HepG2 (cell line): ENCODE results near the gene PDZD2. TPM values are rescaled to one million over a fixed set of nuclear protein-coding genes. Genes with fewer than 3 reads are reported as not detected.

ENCODE experiments used
- ATAC-seq: fragments of 200-7000 bp; cut with Tn5 transposase; 3 replicates; pipeline ENCODE4 v1.9.1; 2020; ENCODE audit warnings: mild to moderate bottlenecking, moderate library complexity
- BruUV-seq: library from RNA; stranded (reverse); fragments of 400-500 nt; replicated peaks from 2 replicates; lab custom pipeline; 2021; lab: Mats Ljungman, UMichigan
- CTCF ChIA-PET: fragments of 300-600 bp; formaldehyde crosslinking; extraction: SDS; loops from one replicate; lab custom pipeline; 2021; ENCODE audit warnings: low total read pairs, inconsistent platforms, low intra/inter-chr PET ratio; lab: Yijun Ruan, JAX
- POLR2A ChIA-PET: fragments of 350-600 bp; sonication (Branson Sonifier 250); formaldehyde crosslinking; loops from one replicate; lab custom pipeline; 2020; ENCODE audit warnings: antibody characterized with exemption, inconsistent platforms; lab: Yijun Ruan, JAX
- DNase-seq: peaks from one replicate; pipeline ENCODE4 v3.0.0-alpha.2; 2015; ENCODE audit warnings: low spot score
- FAIRE-seq: peaks from 3 replicates; lab custom pipeline; 2011; peaks lifted over from hg19 to GRCh38; lab: Jason Lieb, UNC
- H2AFZ ChIP-seq: one replicate; pipeline ENCODE4 v1.6.1; 2011; ENCODE audit warnings: low read length, inconsistent platforms
- H3K27ac ChIP-seq: fragments of 300-600 bp; 3 replicates; pipeline ENCODE4 v1.8.0; 2011; ENCODE audit warnings: mixed run types, mild to moderate bottlenecking, mixed read lengths, low read length, inconsistent platforms; ENCODE audit not compliant: insufficient read depth; ENCODE audit errors: extremely low read length
- H3K27me3 ChIP-seq, 2 experiments: fragments of 200-600 bp in 1 of 2; 2 replicates in 1 of 2; 3 replicates in 1 of 2; pipeline versions ENCODE4 v1.6.0 to v1.8.0; 2011; ENCODE audit warnings: low read length in 2 of 2, mild to moderate bottlenecking in 2 of 2, moderate library complexity in 2 of 2, inconsistent platforms in 1 of 2; ENCODE audit not compliant: insufficient read depth in 2 of 2, control insufficient read depth in 1 of 2
- H3K36me3 ChIP-seq, 2 experiments: fragments of 200-600 bp in 1 of 2; replicated peaks in 1 of 2; 2 replicates in 1 of 2; 3 replicates in 1 of 2; pipeline versions ENCODE4 v1.5.1 to v1.8.0; 2011; ENCODE audit warnings: low read length in 2 of 2, inconsistent platforms in 1 of 2; ENCODE audit not compliant: insufficient read depth in 2 of 2, control insufficient read depth in 1 of 2
- H3K4me1 ChIP-seq: 2 replicates; pipeline ENCODE4 v1.5.1; 2012; ENCODE audit warnings: low read length, inconsistent platforms; ENCODE audit not compliant: insufficient read depth
- H3K4me2 ChIP-seq: 2 replicates; pipeline ENCODE4 v1.6.0; 2011; ENCODE audit warnings: low read depth, low read length, inconsistent platforms
- H3K4me3 ChIP-seq, 3 experiments: fragments of 200-600 bp in 1 of 3; sonication (generic), shearing (Covaris generic) in 1 of 3; replicated peaks in 1 of 3; 2 replicates each; pipeline ENCODE4 v1.5.1; 2011 to 2016; ENCODE audit warnings: low read length in 3 of 3, inconsistent platforms in 2 of 3, low read depth in 2 of 3, mild to moderate bottlenecking in 2 of 3, control low read depth in 1 of 3, mixed read lengths in 1 of 3; ENCODE audit not compliant: insufficient read depth in 1 of 3
- H3K79me2 ChIP-seq: one replicate; pipeline ENCODE4 v1.6.1; 2011; ENCODE audit warnings: low read length, inconsistent platforms; ENCODE audit not compliant: insufficient read depth
- H3K9ac ChIP-seq: 2 replicates; pipeline ENCODE4 v1.6.0; 2011; ENCODE audit warnings: mild to moderate bottlenecking, low read depth, low read length, inconsistent platforms; ENCODE audit not compliant: insufficient read depth
- H3K9me3 ChIP-seq: 2 replicates; pipeline ENCODE4 v1.5.1; 2012; ENCODE audit warnings: mild to moderate bottlenecking, low read length
- H4K20me1 ChIP-seq: 2 replicates; pipeline ENCODE4 v1.6.0; 2011; ENCODE audit warnings: inconsistent platforms, mild to moderate bottlenecking, low read length, moderate library complexity; ENCODE audit not compliant: insufficient read depth
- ATM ChIP-seq: fragments of 450-650 bp; IDR thresholded peaks from 2 replicates; pipeline ENCODE4 v1.7.1; 2017; ENCODE audit warnings: mild to moderate bottlenecking, borderline replicate concordance
- CBFB ChIP-seq: sonication (generic); formaldehyde crosslinking; IDR thresholded peaks from 2 replicates; pipeline ENCODE4 v1.4.0; 2020; ENCODE audit warnings: missing genetic modification reagents
- CREB3 ChIP-seq: sonication (generic); formaldehyde crosslinking; IDR thresholded peaks from 2 replicates; pipeline ENCODE4 v1.5.0; 2020; ENCODE audit warnings: missing genetic modification reagents
- DMAP1 ChIP-seq: IDR thresholded peaks from 2 replicates; pipeline ENCODE4 v1.6.1; 2016
- ETV6 ChIP-seq: sonication (generic); formaldehyde crosslinking; conservative IDR thresholded peaks from 2 replicates; pipeline ENCODE4 v1.4.0; 2020; ENCODE audit warnings: missing genetic modification reagents
- KAT8 ChIP-seq: IDR thresholded peaks from 2 replicates; pipeline ENCODE4 v1.6.1; 2016; ENCODE audit warnings: missing genetic modification reagents, missing compliant biosample characterization
- KIAA2018 ChIP-seq: sonication (generic); formaldehyde crosslinking; IDR thresholded peaks from 2 replicates; pipeline ENCODE4 v1.5.0; 2020; ENCODE audit warnings: mild to moderate bottlenecking, missing genetic modification reagents, borderline replicate concordance
- SP1 ChIP-seq, 2 experiments: fragments of 450-650 bp in 1 of 2; sonication (generic) in 1 of 2; formaldehyde crosslinking in 1 of 2; IDR thresholded peaks; 2 replicates each; pipeline versions ENCODE4 v1.4.0 to v1.6.1; 2016 to 2020; ENCODE audit warnings: missing genetic modification reagents in 1 of 2
- ZBTB1 ChIP-seq: sonication (generic); formaldehyde crosslinking; IDR thresholded peaks from 2 replicates; pipeline ENCODE4 v1.4.0; 2020; ENCODE audit warnings: missing genetic modification reagents, borderline replicate concordance
- ZNF331 ChIP-seq: sonication (generic); formaldehyde crosslinking; IDR thresholded peaks from 2 replicates; pipeline ENCODE4 v1.4.0; 2020; ENCODE audit warnings: missing genetic modification reagents
- ZNF354B ChIP-seq: sonication (generic); formaldehyde crosslinking; IDR thresholded peaks from 2 replicates; pipeline ENCODE4 v1.8.0; 2022; ENCODE audit warnings: mild to moderate bottlenecking, missing genetic modification reagents
- ZNF557 ChIP-seq: sonication (generic); formaldehyde crosslinking; IDR thresholded peaks from 2 replicates; pipeline ENCODE4 v1.4.0; 2020; ENCODE audit warnings: missing genetic modification reagents
- ZNF678 ChIP-seq: sonication (generic); formaldehyde crosslinking; IDR thresholded peaks from 2 replicates; pipeline ENCODE4 v1.4.0; 2020; ENCODE audit warnings: mild to moderate bottlenecking, missing genetic modification reagents
- WGBS: methylation state at CpG from one replicate; pipeline ENCODE4 v1.1.6; 2017; ENCODE audit warnings: low lambda C conversion rate; 5-methylcytosine and 5-hydroxymethylcytosine counted together
- in situ Hi-C: cut with HindIII; loops from 2 replicates; pipeline ENCODE4 v1.10.0; 2017; ENCODE audit warnings: low pct_unique_long_range_greater_than_20kb; ENCODE audit not compliant: extremely low pct_ligation_motif_present
- intact Hi-C: fragments of 100-400 bp; cut with micrococcal nuclease; formaldehyde crosslinking; loops from one replicate; pipeline ENCODE4 v1.10.0; 2022; ENCODE audit not compliant: unreplicated experiment
- polyA plus RNA-seq, 8 experiments: library from polyadenylated mRNA; depleted of rRNA in 3 of 8; stranded (reverse) in 7 of 8; unstranded in 1 of 8; fragments of >200 nt; fragmentation: Illumina TruSeq in 4 of 8; extraction: Trizol in 4 of 8; gene quantifications; 2 replicates each; pipeline versions ENCODE4 v1.2.1 to v1.2.3, GENCODE V29; 2011 to 2016; ENCODE audit warnings: low read depth in 4 of 8, missing spikeins in 1 of 8, mixed read lengths in 1 of 8; ENCODE audit not compliant: insufficient read depth in 1 of 8
- total RNA-seq, 5 experiments: library from RNA; depleted of rRNA; stranded (reverse); fragments of >200 nt; fragmentation: Illumina TruSeq; extraction: Trizol; gene quantifications; 2 replicates each; pipeline ENCODE4 v1.2.3, GENCODE V29; 2016; ENCODE audit warnings: low read depth in 1 of 5

PDZD2 gene
- total and polyA plus RNA-seq, 2 of the 13 experiments (the other 11 are each of a cell fraction or from before 2014, with no cell fraction given): 0.04 TPM; not detected in 1

DNA sequence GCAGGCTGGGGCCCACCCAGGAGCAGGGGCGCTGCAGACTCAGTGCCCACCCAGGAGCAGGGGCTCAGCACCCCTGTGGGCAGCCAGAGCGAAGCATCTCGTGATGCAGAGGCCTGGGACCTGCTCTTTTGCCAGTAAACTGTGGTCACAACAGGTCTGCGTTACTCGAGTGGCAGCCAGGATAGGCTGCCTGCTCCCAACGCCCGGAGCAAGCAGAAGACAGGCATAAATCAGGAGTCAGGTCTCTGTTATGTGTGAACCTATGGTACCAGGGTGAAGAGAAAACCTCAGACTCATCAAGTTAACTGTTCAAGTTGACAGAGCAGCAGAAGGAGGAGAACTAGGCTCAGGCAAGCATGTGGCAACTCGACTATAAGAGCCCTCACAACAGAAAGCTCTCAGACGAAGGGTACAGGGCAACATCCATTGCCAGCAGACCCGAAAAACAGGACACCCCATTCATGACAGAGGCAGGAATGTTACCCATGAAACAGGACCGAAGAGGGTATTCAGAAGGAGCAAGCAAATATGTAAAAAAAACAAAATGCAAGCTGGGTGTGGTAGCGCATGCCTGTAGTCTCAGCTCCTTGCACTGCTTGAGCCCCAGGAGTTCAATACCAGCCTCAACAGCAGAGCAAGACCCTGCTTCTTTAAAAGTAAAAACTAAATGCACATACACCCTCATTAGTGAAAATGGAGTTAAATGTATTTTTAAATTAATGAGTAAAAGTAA lies 463.5 kb downstream of the PDZD2 start:
- in situ Hi-C loops: no loop called here
- Histone ChIP-seq H3K4me2 (no peak overlapping the region), H3K36me3 (peaks cover 17 to 74% of the 10 kb centered on the region in 2 experiments), H3K4me1 (no peaks in the 10 kb centered on the region), H3K4me3 (no peak overlapping the region), H3K27ac (no peak overlapping the region), H3K9me3 (no peaks in the 10 kb centered on the region), H3K27me3 (no peaks in the 10 kb centered on the region), H3K79me2 (no peaks in the 10 kb centered on the region), H4K20me1 (no peaks in the 10 kb centered on the region), H3K9ac (no peak overlapping the region), H2AFZ (no peak overlapping the region)
- ATAC-seq: no peak
- DNase-seq: no peak
- intact Hi-C loops: no loop called here
- no peak for FAIRE-seq
- BruUV-seq: no TSS peak
- no peak for TF ChIP-seq CBFB (CRISPR knock-in tag)
- TF ChIP-seq KAT8 (CRISPR knock-in tag): no peak
- no peak for TF ChIP-seq ZNF354B (CRISPR knock-in tag)
- TF ChIP-seq ZNF678: no peak
- TF ChIP-seq KIAA2018 (CRISPR knock-in tag): no peak
- no peak for TF ChIP-seq ATM
- no peak for TF ChIP-seq ZBTB1
- TF ChIP-seq CREB3: no peak
- no peak for TF ChIP-seq ZNF557 (CRISPR knock-in tag)
- TF ChIP-seq ETV6 (CRISPR knock-in tag): no peak
- no peak for TF ChIP-seq SP1 (IDR thresholded peaks at IDR 0.05)
- no peak for TF ChIP-seq SP1 (CRISPR knock-in tag; IDR thresholded peaks at IDR 0.05)
- TF ChIP-seq ZNF331 (CRISPR knock-in tag): no peak
- TF ChIP-seq DMAP1 (CRISPR knock-in tag): no peak
- ChIA-PET POLR2A (no interaction called here), CTCF (no interaction called here)
- 98% methylated on average over 11 of the region's 12 CpGs for WGBS
